ENCODE results near the gene SAV1.

Gene SAV1

GRCh38 chr14:50602035-50602434, 66.1 kb downstream of the SAV1 start:
- H3K4me3 ChIP-seq (IDR thresholded peaks at IDR 0.05; ENCODE audit: insufficient read depth, low read depth, low read length): no peak overlapping the region
- TF ChIP-seq CTCF (conservative IDR thresholded peaks at IDR 0.05; ENCODE audit: low read depth, low read length): no peak
- H3K79me2 ChIP-seq (ENCODE audit: insufficient read depth, low read depth): no peaks in the 10 kb centered on the region
- no peak overlapping the region for H3K27ac ChIP-seq
- no peaks in the 10 kb centered on the region for H3K27me3 ChIP-seq (ENCODE audit: insufficient read depth, low read depth)
- H2AFZ ChIP-seq (ENCODE audit: low read depth): no peak overlapping the region
- H3K9ac ChIP-seq: no peak overlapping the region
- H4K20me1 ChIP-seq (ENCODE audit: insufficient read depth): no peaks in the 10 kb centered on the region
- no peaks in the 10 kb centered on the region for H3K36me3 ChIP-seq (ENCODE audit: insufficient read depth)
- no peak overlapping the region for H3K4me2 ChIP-seq
- peaks cover 30% of the 10 kb centered on the region for H3K4me1 ChIP-seq (ENCODE audit: low read depth, poor library complexity, severe bottlenecking)

GRCh38 chr14:50601394-50601793, 66.7 kb downstream of the SAV1 start:
- Histone ChIP-seq H3K27me3 (ENCODE audit: insufficient read depth, low read depth) (no peaks in the 10 kb centered on the region), H3K4me3 (IDR thresholded peaks at IDR 0.05; ENCODE audit: insufficient read depth, low read depth, low read length) (no peak overlapping the region), H2AFZ (ENCODE audit: low read depth) (no peak overlapping the region), H3K9ac (no peak overlapping the region), H3K4me2 (no peak overlapping the region), H3K36me3 (ENCODE audit: insufficient read depth) (no peaks in the 10 kb centered on the region), H3K4me1 (ENCODE audit: low read depth, poor library complexity, severe bottlenecking) (peaks cover 24% of the 10 kb centered on the region), H3K27ac (no peak overlapping the region), H4K20me1 (ENCODE audit: insufficient read depth) (no peaks in the 10 kb centered on the region), H3K79me2 (ENCODE audit: insufficient read depth, low read depth) (no peaks in the 10 kb centered on the region)
- no peak for TF ChIP-seq CTCF (conservative IDR thresholded peaks at IDR 0.05; ENCODE audit: low read depth, low read length)

GRCh38 chr14:50600849-50601248, 67.3 kb downstream of the SAV1 start:
- no peaks in the 10 kb centered on the region for H3K27me3 ChIP-seq (ENCODE audit: insufficient read depth, low read depth)
- H2AFZ ChIP-seq (ENCODE audit: low read depth): no peak overlapping the region
- H3K36me3 ChIP-seq (ENCODE audit: insufficient read depth): no peaks in the 10 kb centered on the region
- no peak overlapping the region for H3K4me3 ChIP-seq (IDR thresholded peaks at IDR 0.05; ENCODE audit: insufficient read depth, low read depth, low read length)
- H3K79me2 ChIP-seq (ENCODE audit: insufficient read depth, low read depth): no peaks in the 10 kb centered on the region
- no peak for TF ChIP-seq CTCF (conservative IDR thresholded peaks at IDR 0.05; ENCODE audit: low read depth, low read length)
- H3K9ac ChIP-seq: no peak overlapping the region
- H3K27ac ChIP-seq: no peak overlapping the region
- peaks cover 18% of the 10 kb centered on the region for H3K4me1 ChIP-seq (ENCODE audit: low read depth, poor library complexity, severe bottlenecking)
- H4K20me1 ChIP-seq (ENCODE audit: insufficient read depth): no peaks in the 10 kb centered on the region
- H3K4me2 ChIP-seq: no peak overlapping the region

- Histone ChIP-seq H3K9ac (no peak overlapping the region), H3K4me3 (IDR thresholded peaks at IDR 0.05; ENCODE audit: insufficient read depth, low read depth, low read length) (no peak overlapping the region), H3K36me3 (ENCODE audit: insufficient read depth) (no peaks in the 10 kb centered on the region), H3K27me3 (ENCODE audit: insufficient read depth, low read depth) (no peaks in the 10 kb centered on the region), H3K4me1 (ENCODE audit: low read depth, poor library complexity, severe bottlenecking) (peaks cover 9% of the 10 kb centered on the region), H3K79me2 (ENCODE audit: insufficient read depth, low read depth) (no peaks in the 10 kb centered on the region), H3K27ac (no peak overlapping the region), H3K4me2 (no peak overlapping the region), H4K20me1 (ENCODE audit: insufficient read depth) (no peaks in the 10 kb centered on the region), H2AFZ (ENCODE audit: low read depth) (no peak overlapping the region)
- peak; percentile 53 for TF ChIP-seq CTCF (conservative IDR thresholded peaks at IDR 0.05; ENCODE audit: low read depth, low read length)
Measured at GRCh38 chr14:50599700-50600444, 68.2 kb downstream of the SAV1 start.

All from KMS-11 (cell line).